Vagina (tissue), 2 donors: ENCODE measurements around the gene APOLD1.

ENCODE experiments used
- CTCF ChIP-seq, 3 experiments: fragments of 450-650 bp in 2 of 3; fragments of 200-600 bp in 1 of 3; sonication (generic) in 1 of 3; IDR thresholded peaks; one replicate each; pipeline ENCODE4 v1.5.1; 2017 to 2019; ENCODE audit warnings: antibody characterized with exemption in 3 of 3, mild to moderate bottlenecking in 2 of 3, moderate library complexity in 2 of 3
- POLR2A ChIP-seq, 2 donors: fragments of 450-650 bp; IDR thresholded peaks; one replicate each; pipeline ENCODE4 v1.6.1; 2017; ENCODE audit warnings: antibody characterized with exemption in 2 of 2, mild to moderate bottlenecking in 2 of 2, moderate library complexity in 2 of 2
- POLR2AphosphoS5 ChIP-seq, 2 donors: sonication (generic); formaldehyde crosslinking; IDR thresholded peaks; one replicate each; pipeline ENCODE4 v1.9.0; 2017; ENCODE audit warnings: antibody characterized with exemption in 2 of 2, mild to moderate bottlenecking in 2 of 2, low read depth in 1 of 2; ENCODE audit not compliant: insufficient read depth in 1 of 2

DNA sequence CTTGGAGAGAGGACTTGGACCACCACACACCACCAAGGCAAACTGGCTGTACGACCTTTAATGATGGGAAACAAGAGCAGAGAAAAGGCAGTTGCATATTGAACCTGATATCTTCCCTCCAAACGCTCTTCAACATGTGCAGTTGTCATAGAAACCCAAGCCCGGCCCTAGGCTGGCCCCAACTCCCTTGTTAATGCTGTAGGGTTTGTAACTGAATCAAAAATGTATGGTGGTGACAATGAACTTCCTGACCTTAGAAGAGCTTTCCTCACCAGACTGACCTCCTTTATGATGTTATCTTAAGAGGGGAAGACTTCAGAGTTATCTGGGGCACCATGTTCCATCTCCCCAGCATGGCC, 12.3 kb downstream of the APOLD1 start:
- TF ChIP-seq CTCF (IDR thresholded peaks at IDR 0.05) (no peak), POLR2A (IDR thresholded peaks at IDR 0.05) (no peak), POLR2AphosphoS5 (IDR thresholded peaks at IDR 0.05; ENCODE audit: insufficient read depth in 1 of 2, low read depth in 1 of 2) (no peak)
